H1 (cell line): ENCODE data around the gene ZNF644. TPM values are rescaled to one million over a fixed set of nuclear protein-coding genes. Genes with fewer than 3 reads are reported as not detected.

Experiments used
- CTCF ChIA-PET: fragments of 300-600 bp; sonication (Branson Sonifier 250); formaldehyde crosslinking; loops from one replicate; lab custom pipeline; 2021; ENCODE audit not compliant: partially characterized antibody; lab: Charles Lee
- POLR2A ChIA-PET: fragments of 300-600 bp; sonication (Branson Sonifier 250); formaldehyde crosslinking; loops from one replicate; lab custom pipeline; 2021; ENCODE audit warnings: inconsistent platforms; ENCODE audit not compliant: partially characterized antibody; lab: Charles Lee
- DNase-seq, 2 experiments: peaks; one replicate each; pipeline versions ENCODE4 v3.0.0 to v3.0.0-alpha.2; 2010 to 2022; ENCODE audit warnings: low spot score in 2 of 2, low read depth in 1 of 2, mixed read lengths in 1 of 2
- FAIRE-seq: peaks from 2 replicates; lab custom pipeline; 2011; peaks lifted over from hg19 to GRCh38; lab: Jason Lieb, UNC
- H2AFZ ChIP-seq: 2 replicates; pipeline ENCODE4 v1.8.1; 2012; ENCODE audit warnings: low read length, inconsistent platforms
- H2AK5ac ChIP-seq: 2 replicates; pipeline ENCODE4 v1.6.1; 2013; ENCODE audit warnings: low read depth, low read length
- H2BK120ac ChIP-seq: replicated peaks from 2 replicates; pipeline ENCODE3; 2013; ENCODE audit warnings: low read depth, low read length, inconsistent platforms
- H2BK12ac ChIP-seq: 2 replicates; pipeline ENCODE4 v1.6.1; 2013; ENCODE audit warnings: low read depth, low read length
- H2BK15ac ChIP-seq: 2 replicates; pipeline ENCODE4 v1.6.1; 2013; ENCODE audit warnings: low read length
- H2BK20ac ChIP-seq: 2 replicates; pipeline ENCODE4 v1.6.1; 2013; ENCODE audit warnings: low read length
- H2BK5ac ChIP-seq: 2 replicates; pipeline ENCODE4 v1.6.1; 2013; ENCODE audit warnings: low read depth, low read length
- H3K14ac ChIP-seq: 2 replicates; pipeline ENCODE4 v1.6.1; 2013; ENCODE audit warnings: inconsistent platforms; ENCODE audit not compliant: insufficient read length
- H3K18ac ChIP-seq: 2 replicates; pipeline ENCODE4 v1.6.1; 2013; ENCODE audit warnings: low read length; ENCODE audit errors: extremely low read depth
- H3K23ac ChIP-seq: 2 replicates; pipeline ENCODE4 v1.6.1; 2013; ENCODE audit warnings: inconsistent platforms; ENCODE audit not compliant: insufficient read length
- H3K23me2 ChIP-seq: 2 replicates; pipeline ENCODE4 v1.6.1; 2013; ENCODE audit warnings: low read depth, low read length
- H3K27ac ChIP-seq: 2 replicates; pipeline ENCODE4 v1.6.1; 2011; ENCODE audit warnings: low read depth, low read length, inconsistent platforms
- H3K27me3 ChIP-seq, 4 experiments: replicated peaks in 1 of 4; 1 replicate in 1 of 4; 2 replicates in 3 of 4; pipeline versions ENCODE4 v1.6.1 to v1.8.1; 2011 to 2013; ENCODE audit warnings: low read length in 3 of 4, mild to moderate bottlenecking in 3 of 4, inconsistent platforms in 2 of 4, mixed read lengths in 2 of 4, moderate library complexity in 1 of 4; ENCODE audit not compliant: control insufficient read depth in 3 of 4, insufficient read depth in 3 of 4; ENCODE audit errors: extremely low read depth in 1 of 4
- H3K36me3 ChIP-seq, 4 experiments: 2 replicates each; pipeline versions ENCODE4 v1.6.1 to v1.8.1; 2011 to 2013; ENCODE audit warnings: mild to moderate bottlenecking in 4 of 4, low read length in 3 of 4, moderate library complexity in 2 of 4, control low read depth in 1 of 4, inconsistent platforms in 1 of 4; ENCODE audit not compliant: insufficient read depth in 4 of 4, control insufficient read depth in 2 of 4
- H3K4ac ChIP-seq: replicated peaks from 2 replicates; pipeline ENCODE3; 2013; ENCODE audit warnings: low read length, low read depth, mixed read lengths, inconsistent platforms; ENCODE audit not compliant: insufficient read length
- H3K4me1 ChIP-seq, 4 experiments: replicated peaks in 1 of 4; 1 replicate in 1 of 4; 2 replicates in 3 of 4; pipeline versions ENCODE4 v1.6.1 to v1.8.1; 2011 to 2013; ENCODE audit warnings: low read length in 3 of 4, inconsistent platforms in 2 of 4, mixed read lengths in 1 of 4; ENCODE audit not compliant: insufficient read depth in 4 of 4, control insufficient read depth in 3 of 4
- H3K4me2 ChIP-seq, 2 experiments: 2 replicates each; pipeline versions ENCODE4 v1.6.1 to v1.8.1; 2011 to 2013; ENCODE audit warnings: low read depth in 2 of 2, low read length in 2 of 2, control low read depth in 1 of 2, inconsistent platforms in 1 of 2, mild to moderate bottlenecking in 1 of 2; ENCODE audit not compliant: insufficient read depth in 1 of 2
- H3K4me3 ChIP-seq, 4 experiments: fragments of 200-600, 300-600 bp in 1 of 4; sonication (generic), shearing (Covaris generic), sonication (Bioruptor Twin) in 1 of 4; 2 replicates each; pipeline versions ENCODE4 v1.5.1 to v1.8.1; 2011 to 2016; ENCODE audit warnings: low read length in 4 of 4, low read depth in 3 of 4, control low read depth in 2 of 4, inconsistent platforms in 2 of 4, mild to moderate bottlenecking in 2 of 4, mixed read lengths in 1 of 4, moderate library complexity in 1 of 4; ENCODE audit not compliant: insufficient read depth in 2 of 4; ENCODE audit errors: extremely low read depth in 1 of 4
- H3K56ac ChIP-seq: replicated peaks from 2 replicates; pipeline ENCODE3; 2013; ENCODE audit warnings: low read depth, mild to moderate bottlenecking, mixed read lengths, low read length, inconsistent platforms; ENCODE audit not compliant: insufficient read length
- H3K79me1 ChIP-seq: 2 replicates; pipeline ENCODE4 v1.6.1; 2013; ENCODE audit warnings: low read depth, low read length, control low read depth
- H3K79me2 ChIP-seq, 2 experiments: 2 replicates each; pipeline versions ENCODE4 v1.6.1 to v1.8.1; 2012 to 2013; ENCODE audit warnings: low read length in 2 of 2, mild to moderate bottlenecking in 2 of 2, inconsistent platforms in 1 of 2; ENCODE audit not compliant: insufficient read depth in 2 of 2, control insufficient read depth in 1 of 2
- H3K9ac ChIP-seq, 4 experiments: replicated peaks in 1 of 4; 1 replicate in 1 of 4; 2 replicates in 3 of 4; pipeline versions ENCODE4 v1.6.1 to v1.8.1; 2011 to 2013; ENCODE audit warnings: low read depth in 3 of 4, low read length in 3 of 4, control low read depth in 2 of 4, mild to moderate bottlenecking in 2 of 4, moderate library complexity in 2 of 4, inconsistent platforms in 1 of 4; ENCODE audit errors: extremely low read depth in 1 of 4
- H3K9me3 ChIP-seq, 2 experiments: 2 replicates each; pipeline versions ENCODE4 v1.6.1 to v1.8.1; 2012 to 2013; ENCODE audit warnings: mild to moderate bottlenecking in 2 of 2, moderate library complexity in 2 of 2, control low read depth in 1 of 2, inconsistent platforms in 1 of 2, low read depth in 1 of 2, low read length in 1 of 2, mixed read lengths in 1 of 2; ENCODE audit not compliant: insufficient read depth in 2 of 2
- H4K20me1 ChIP-seq, 2 experiments: replicated peaks in 1 of 2; 2 replicates each; pipeline versions ENCODE3 to v1.8.1; 2011 to 2013; ENCODE audit warnings: inconsistent platforms in 2 of 2, low read length in 2 of 2, mild to moderate bottlenecking in 1 of 2; ENCODE audit not compliant: insufficient read depth in 2 of 2, control insufficient read depth in 1 of 2
- H4K5ac ChIP-seq: 2 replicates; pipeline ENCODE4 v1.6.1; 2013; ENCODE audit warnings: low read length, low read depth, mixed read lengths, inconsistent platforms; ENCODE audit not compliant: insufficient read length
- H4K8ac ChIP-seq: 2 replicates; pipeline ENCODE4 v1.8.0; 2013; ENCODE audit warnings: mild to moderate bottlenecking, moderate library complexity, low read length, inconsistent platforms; ENCODE audit not compliant: insufficient read depth; ENCODE audit errors: extremely low read depth
- H4K91ac ChIP-seq: replicated peaks from 2 replicates; pipeline ENCODE3; 2013; ENCODE audit warnings: low read length, mixed read lengths, inconsistent platforms; ENCODE audit not compliant: insufficient read length
- BRCA1 ChIP-seq: IDR thresholded peaks from 2 replicates; pipeline ENCODE4 v1.6.1; 2012; ENCODE audit warnings: low read depth, low read length, improper control_type of control experiment
- JUN ChIP-seq: IDR thresholded peaks from 2 replicates; pipeline ENCODE4 v1.6.1; 2011; ENCODE audit warnings: low read depth, mild to moderate bottlenecking, improper control_type of control experiment, low read length
- TAF1 ChIP-seq: IDR thresholded peaks from 2 replicates; pipeline ENCODE4 v1.6.1; 2011; ENCODE audit warnings: mild to moderate bottlenecking, low read depth, low read length
- TCF12 ChIP-seq: IDR thresholded peaks from 2 replicates; pipeline ENCODE4 v1.6.1; 2011; ENCODE audit warnings: low read depth, mild to moderate bottlenecking, low read length
- WGBS, 2 experiments: shearing (Covaris generic) in 1 of 2; methylation state at CpG; one replicate each; pipeline versions ENCODE4 v1.1.6 to v1.1.7; 2013 to 2015; ENCODE audit warnings: low lambda C conversion rate in 2 of 2, mixed read lengths in 2 of 2, inconsistent platforms in 1 of 2, low coverage in 1 of 2, missing lambda C conversion rate in 1 of 2; ENCODE audit not compliant: insufficient replicate concordance in 2 of 2, insufficient coverage in 1 of 2, insufficient read length in 1 of 2; ENCODE audit errors: extremely low coverage in 1 of 2, missing lambda C conversion rate in 1 of 2; 5-methylcytosine and 5-hydroxymethylcytosine counted together
- polyA plus RNA-seq, 7 experiments: library from polyadenylated mRNA; depleted of rRNA in 3 of 7; stranded (reverse) in 5 of 7; unstranded in 2 of 7; fragments of >200 nt in 5 of 7; fragments of 200-250 nt in 2 of 7; gene quantifications; 1 replicate in 5 of 7; 2 replicates in 1 of 7; 4 replicates in 1 of 7; pipeline versions ENCODE4 v1.2.1 to v1.2.3, GENCODE V29; 2011 to 2013; ENCODE audit warnings: missing spikeins in 2 of 7, mixed read lengths in 2 of 7
- total RNA-seq: library from RNA; stranded (reverse); fragmentation: NEBNext Ultra II Directional; extraction: Animal tissue kit (Norgen Biotek cat#: 25700); gene quantifications from 2 replicates; pipeline ENCODE4 v1.2.1, GENCODE V29; 2021

The ZNF644 gene
- total and polyA plus RNA-seq, 2 of the 8 experiments (the other 6 are each of a cell fraction or from before 2014, with no cell fraction given) = 14.5 to 93.5 TPM

GRCh38 chr1:91031081-91031480 is 9.2 kb upstream of the ZNF644 start:
- Histone ChIP-seq H3K9me3 (no peaks in the 10 kb centered on the region; a peak in 1 of 4 replicates), H3K56ac (no peak overlapping the region), H3K79me1 (no peaks in the 10 kb centered on the region), H3K4me3 (no peak overlapping the region), H3K79me2 (no peaks in the 10 kb centered on the region), H2BK12ac (no peak overlapping the region), H4K5ac (no peak overlapping the region), H4K91ac (no peak overlapping the region), H3K27ac (no peak overlapping the region), H3K23me2 (no peaks in the 10 kb centered on the region), H3K4me2 (no peak overlapping the region), H3K23ac (no peak overlapping the region), H2BK120ac (no peak overlapping the region), H3K27me3 (peaks cover 0 to 3% (median 1%) of the 10 kb centered on the region in 4 experiments; a peak in 1 of 7 replicates), H3K18ac (no peak overlapping the region), H3K14ac (no peak overlapping the region), H4K8ac (no peak overlapping the region), H3K36me3 (no peaks in the 10 kb centered on the region), H3K4ac (no peak overlapping the region), H2AFZ (no peak overlapping the region), H3K4me1 (no peaks in the 10 kb centered on the region), H3K9ac (no peak overlapping the region), H4K20me1 (no peaks in the 10 kb centered on the region), H2BK15ac (no peak overlapping the region), H2AK5ac (no peak overlapping the region), H2BK20ac (no peak overlapping the region), H2BK5ac (no peak overlapping the region)
- FAIRE-seq (no peak), DNase-seq (no peak)
- POLR2A ChIA-PET = interaction anchor here (3.3 kb wide), 1 partner anchor 9 kb away, joined by 10 read pairs; the partner anchor contains the start of gene ZNF644
- CTCF ChIA-PET = interaction anchor here (0.9 kb wide), 2 partner anchors 17 to 135 kb away, joined by 3 read pairs; no protein-coding TSS in a partner anchor
- TF ChIP-seq JUN (no peak), TAF1 (no peak), BRCA1 (no peak), TCF12 (no peak)
- 64% methylated on average over 1 of the region's 1 CpG; no CpG with 5 or more reads in 1 of the 2 experiments for WGBS, 2 experiments
